ENCODE results near the gene FAM170B. TPM values are rescaled to one million over a fixed set of nuclear protein-coding genes. Genes with fewer than 3 reads are reported as not detected.

The FAM170B gene
- total and polyA plus RNA-seq, 9 of the 15 experiments (the other 6 are each of a cell fraction or from before 2014, with no cell fraction given), result 0.11 to 0.21 TPM; not detected in 7

DNA sequence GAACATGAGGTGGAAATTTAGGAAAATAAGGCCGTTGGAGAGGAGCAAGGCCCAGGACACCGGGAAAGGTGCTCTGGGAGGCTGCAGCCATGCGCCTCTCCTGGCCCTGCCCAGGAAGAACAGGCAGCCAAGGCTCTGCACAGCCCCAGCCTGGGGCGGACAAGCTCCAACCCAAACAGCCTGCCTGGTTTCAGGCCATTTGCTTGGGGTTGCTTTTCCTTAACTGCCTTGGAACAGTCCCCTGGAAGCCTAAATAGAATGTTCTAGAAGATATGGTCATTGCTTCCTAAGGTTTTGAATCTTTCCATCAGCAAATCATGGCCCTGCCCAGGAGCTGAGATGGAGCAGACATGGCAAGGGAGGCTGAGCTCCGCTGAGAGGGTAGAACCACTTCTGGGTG is 29.5 kb downstream of the FAM170B start:
- Histone ChIP-seq H3K4me3 (no peak overlapping the region), H3K4me1 (replicated peaks in 1 of 2; ENCODE audit: control insufficient read depth in 2 of 2, insufficient read depth in 2 of 2, low read length in 2 of 2) (peaks cover 3 to 20% of the 10 kb centered on the region in 2 experiments; a peak in 3 of 5 replicates), H3K36me3 (ENCODE audit: control insufficient read depth, insufficient read depth, low read length) (peaks cover 5% of the 10 kb centered on the region; the same call in 2 of the 3 replicates), H3K9ac (ENCODE audit: insufficient read depth in 1 of 2, low read depth in 2 of 2, low read length in 2 of 2) (peak overlapping the region in 1 of 2 experiments; percentile 70; a peak in 1 of 4 replicates), H3K27ac (ENCODE audit: extremely low read depth, low read depth, low read length) (no peak overlapping the region), H2AFZ (ENCODE audit: low read depth, low read length) (no peak overlapping the region), H3K4me2 (ENCODE audit: insufficient read depth, low read length) (no peak overlapping the region), H3K9me1 (ENCODE audit: control insufficient read depth, insufficient read depth, low read length) (no peaks in the 10 kb centered on the region), H3K79me2 (ENCODE audit: control insufficient read depth, insufficient read depth, low read length) (no peaks in the 10 kb centered on the region), H3K9me3 (replicated peaks; ENCODE audit: control insufficient read depth, insufficient read depth, low read depth, low read length) (no peaks in the 10 kb centered on the region), H3K27me3 (ENCODE audit: control insufficient read depth in 2 of 2, insufficient read depth in 2 of 2, low read length in 2 of 2) (no peaks in the 10 kb centered on the region), H4K20me1 (replicated peaks; ENCODE audit: control insufficient read depth, insufficient read depth, low read length) (no peaks in the 10 kb centered on the region)
- no peak for DNase-seq (ENCODE audit: extremely low read depth in 1 of 4, low spot score in 3 of 4)
- peak; percentile 62 for ATAC-seq
- CTCF ChIA-PET (ENCODE audit: low intra/inter-chr PET ratio), result no interaction called here
- intact Hi-C loops (cut with micrococcal nuclease) (no loop called here), in situ Hi-C loops (cut with MboI) (no loop called here)
- no TSS peak for BruUV-seq (replicated peaks)
- POLR2A ChIA-PET, result interaction anchor here (0.8 to 1.6 kb wide), 3 partner anchors 9 to 256 kb away, joined by 3 to 5 read pairs (median 4); no protein-coding TSS in a partner anchor
- 66% methylated on average over 5 of the region's 5 CpGs for WGBS (ENCODE audit: insufficient coverage, low coverage, missing lambda C conversion rate)
- no peak for FAIRE-seq
- TF ChIP-seq, protein P1, sequence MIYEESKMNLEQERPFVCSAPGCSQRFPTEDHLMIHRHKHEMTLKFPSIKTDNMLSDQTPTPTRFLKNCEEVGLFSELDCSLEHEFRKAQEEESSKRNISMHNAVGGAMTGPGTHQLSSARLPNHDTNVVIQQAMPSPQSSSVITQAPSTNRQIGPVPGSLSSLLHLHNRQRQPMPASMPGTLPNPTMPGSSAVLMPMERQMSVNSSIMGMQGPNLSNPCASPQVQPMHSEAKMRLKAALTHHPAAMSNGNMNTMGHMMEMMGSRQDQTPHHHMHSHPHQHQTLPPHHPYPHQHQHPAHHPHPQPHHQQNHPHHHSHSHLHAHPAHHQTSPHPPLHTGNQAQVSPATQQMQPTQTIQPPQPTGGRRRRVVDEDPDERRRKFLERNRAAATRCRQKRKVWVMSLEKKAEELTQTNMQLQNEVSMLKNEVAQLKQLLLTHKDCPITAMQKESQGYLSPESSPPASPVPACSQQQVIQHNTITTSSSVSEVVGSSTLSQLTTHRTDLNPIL (CRISPR knock-in tag; IDR thresholded peaks at IDR 0.05), result no peak
- TF ChIP-seq HDAC6 (IDR thresholded peaks at IDR 0.05; ENCODE audit: low read depth, low read length) (no peak), NFE2 (IDR thresholded peaks at IDR 0.05; ENCODE audit: low read depth) (no peak), ZNF253 (CRISPR knock-in tag; conservative IDR thresholded peaks at IDR 0.05) (no peak), GTF2F1 (IDR thresholded peaks at IDR 0.05; ENCODE audit: low read depth, low read length) (no peak), NR2C2 (CRISPR knock-in tag; IDR thresholded peaks at IDR 0.05) (no peak), NR2C2 (tag; IDR thresholded peaks at IDR 0.05) (no peak), WHSC1 (IDR thresholded peaks at IDR 0.05; ENCODE audit: low read length) (no peak), BACH1 (tag; IDR thresholded peaks at IDR 0.05) (no peak), FOSL1 (tag; conservative IDR thresholded peaks at IDR 0.05) (no peak), ZNF311 (CRISPR knock-in tag; IDR thresholded peaks at IDR 0.05) (no peak), ZC3H8 (IDR thresholded peaks at IDR 0.05) (no peak), TOE1 (IDR thresholded peaks at IDR 0.05; ENCODE audit: borderline replicate concordance) (no peak), TOE1 (CRISPR knock-in tag; IDR thresholded peaks at IDR 0.05; ENCODE audit: borderline replicate concordance, low read depth) (no peak), RAD21 (CRISPR knock-in tag; conservative IDR thresholded peaks at IDR 0.05 in 1 of 2, IDR thresholded peaks at IDR 0.05 in 1 of 2) (no peak), HNRNPH1 (optimal IDR thresholded peaks at IDR 0.05; ENCODE audit: low read depth, low read length) (no peak)
- TF ChIP-seq, protein P2, sequence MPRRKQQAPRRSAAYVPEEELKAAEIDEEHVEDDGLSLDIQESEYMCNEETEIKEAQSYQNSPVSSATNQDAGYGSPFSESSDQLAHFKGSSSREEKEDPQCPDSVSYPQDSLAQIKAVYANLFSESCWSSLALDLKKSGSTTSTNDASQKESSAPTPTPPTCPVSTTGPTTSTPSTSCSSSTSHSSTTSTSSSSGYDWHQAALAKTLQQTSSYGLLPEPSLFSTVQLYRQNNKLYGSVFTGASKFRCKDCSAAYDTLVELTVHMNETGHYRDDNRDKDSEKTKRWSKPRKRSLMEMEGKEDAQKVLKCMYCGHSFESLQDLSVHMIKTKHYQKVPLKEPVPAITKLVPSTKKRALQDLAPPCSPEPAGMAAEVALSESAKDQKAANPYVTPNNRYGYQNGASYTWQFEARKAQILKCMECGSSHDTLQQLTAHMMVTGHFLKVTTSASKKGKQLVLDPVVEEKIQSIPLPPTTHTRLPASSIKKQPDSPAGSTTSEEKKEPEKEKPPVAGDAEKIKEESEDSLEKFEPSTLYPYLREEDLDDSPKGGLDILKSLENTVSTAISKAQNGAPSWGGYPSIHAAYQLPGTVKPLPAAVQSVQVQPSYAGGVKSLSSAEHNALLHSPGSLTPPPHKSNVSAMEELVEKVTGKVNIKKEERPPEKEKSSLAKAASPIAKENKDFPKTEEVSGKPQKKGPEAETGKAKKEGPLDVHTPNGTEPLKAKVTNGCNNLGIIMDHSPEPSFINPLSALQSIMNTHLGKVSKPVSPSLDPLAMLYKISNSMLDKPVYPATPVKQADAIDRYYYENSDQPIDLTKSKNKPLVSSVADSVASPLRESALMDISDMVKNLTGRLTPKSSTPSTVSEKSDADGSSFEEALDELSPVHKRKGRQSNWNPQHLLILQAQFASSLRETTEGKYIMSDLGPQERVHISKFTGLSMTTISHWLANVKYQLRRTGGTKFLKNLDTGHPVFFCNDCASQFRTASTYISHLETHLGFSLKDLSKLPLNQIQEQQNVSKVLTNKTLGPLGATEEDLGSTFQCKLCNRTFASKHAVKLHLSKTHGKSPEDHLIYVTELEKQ (CRISPR knock-in tag; IDR thresholded peaks at IDR 0.05), result no peak

Measured in K562 (cell line).